Endothelial cell of umbilical vein (primary cell): ENCODE measurements around the gene CACNA1A. TPM values are rescaled to one million over a fixed set of nuclear protein-coding genes. Genes with fewer than 3 reads are reported as not detected.

Experiments used
- BruUV-seq: library from RNA; stranded (reverse); fragments of 400-500 nt; replicated peaks from 2 replicates; lab custom pipeline; 2021; lab: Mats Ljungman, UMichigan
- CTCF ChIA-PET: fragments of 300-600, 350-600 bp; sonication (Branson Sonifier 250); formaldehyde crosslinking; loops from one replicate; lab custom pipeline; 2021; ENCODE audit warnings: antibody characterized with exemption, inconsistent platforms; lab: Charles Lee
- POLR2A ChIA-PET: fragments of 300-600, 350-600 bp; sonication (Branson Sonifier 250); formaldehyde crosslinking; loops from one replicate; lab custom pipeline; 2021; ENCODE audit warnings: antibody characterized with exemption, inconsistent platforms; lab: Charles Lee
- DNase-seq: peaks from one replicate; pipeline ENCODE4 v3.0.0-alpha.2; 2011; ENCODE audit warnings: low read depth, low spot score
- FAIRE-seq: peaks from 2 replicates; lab custom pipeline; 2011; peaks lifted over from hg19 to GRCh38; lab: Jason Lieb, UNC
- H2AFZ ChIP-seq: 2 replicates; pipeline ENCODE4 v1.6.0; 2012; ENCODE audit warnings: low read depth, low read length, control low read depth, inconsistent platforms
- H3K27ac ChIP-seq: 2 replicates; pipeline ENCODE4 v1.5.1; 2011; ENCODE audit warnings: low read depth, mild to moderate bottlenecking, control low read depth, low read length, moderate library complexity; ENCODE audit not compliant: insufficient read depth
- H3K27me3 ChIP-seq, 2 experiments: 2 replicates each; pipeline versions ENCODE4 v1.6.0 to v1.6.1; 2011; ENCODE audit warnings: low read length in 2 of 2, mixed read lengths in 1 of 2; ENCODE audit not compliant: control insufficient read depth in 2 of 2, insufficient read depth in 2 of 2
- H3K36me3 ChIP-seq, 2 experiments: 2 replicates in 1 of 2; 3 replicates in 1 of 2; pipeline ENCODE4 v1.5.1; 2011; ENCODE audit warnings: low read length in 2 of 2, mild to moderate bottlenecking in 1 of 2, moderate library complexity in 1 of 2; ENCODE audit not compliant: control insufficient read depth in 2 of 2, insufficient read depth in 2 of 2; ENCODE audit errors: extremely low read depth in 1 of 2
- H3K4me1 ChIP-seq: 3 replicates; pipeline ENCODE4 v1.5.1; 2011; ENCODE audit warnings: mild to moderate bottlenecking, low read length; ENCODE audit not compliant: control insufficient read depth, insufficient read depth; ENCODE audit errors: extremely low read depth
- H3K4me2 ChIP-seq: 2 replicates; pipeline ENCODE4 v1.6.1; 2011; ENCODE audit warnings: low read length, control low read depth, mixed read lengths; ENCODE audit not compliant: insufficient read depth
- H3K4me3 ChIP-seq, 3 experiments: fragments of 200-600 bp in 1 of 3; sonication (generic), shearing (Covaris generic) in 1 of 3; replicated peaks in 1 of 3; 2 replicates each; pipeline ENCODE4 v1.5.1; 2011 to 2016; ENCODE audit warnings: control low read depth in 3 of 3, low read length in 3 of 3, mild to moderate bottlenecking in 2 of 3, inconsistent platforms in 1 of 3, low read depth in 1 of 3, moderate library complexity in 1 of 3; ENCODE audit not compliant: insufficient read depth in 1 of 3
- H3K79me2 ChIP-seq: 2 replicates; pipeline ENCODE4 v1.6.0; 2012; ENCODE audit warnings: low read length, inconsistent platforms; ENCODE audit not compliant: control insufficient read depth, insufficient read depth
- H3K9ac ChIP-seq: replicated peaks from 2 replicates; pipeline ENCODE3; 2011; ENCODE audit warnings: low read length, control low read depth; ENCODE audit not compliant: insufficient read depth; ENCODE audit errors: extremely low read depth
- H3K9me1 ChIP-seq: replicated peaks from 3 replicates; pipeline ENCODE4 v1.6.0; 2011; ENCODE audit warnings: mild to moderate bottlenecking, low read length; ENCODE audit not compliant: control insufficient read depth, insufficient read depth; ENCODE audit errors: extremely low read depth
- H3K9me3 ChIP-seq: replicated peaks from 2 replicates; pipeline ENCODE4 v1.5.1; 2012; ENCODE audit warnings: low read length, inconsistent platforms; ENCODE audit not compliant: control insufficient read depth, insufficient read depth
- H4K20me1 ChIP-seq: replicated peaks from 2 replicates; pipeline ENCODE3; 2011; ENCODE audit warnings: mild to moderate bottlenecking, low read length; ENCODE audit not compliant: control insufficient read depth, insufficient read depth; ENCODE audit errors: extremely low read depth
- EZH2 ChIP-seq: IDR thresholded peaks from 2 replicates; pipeline ENCODE4 v1.6.1; 2012; ENCODE audit warnings: borderline replicate concordance, low read depth, mild to moderate bottlenecking, moderate library complexity, low read length, inconsistent platforms; ENCODE audit not compliant: severe bottlenecking
- FOS ChIP-seq: IDR thresholded peaks from 2 replicates; pipeline ENCODE4 v1.6.1; 2011; ENCODE audit warnings: mild to moderate bottlenecking, low read length, moderate library complexity, borderline replicate concordance; ENCODE audit not compliant: insufficient read depth
- GATA2 ChIP-seq: IDR thresholded peaks from 2 replicates; pipeline ENCODE4 v1.7.0; 2011; ENCODE audit warnings: low read depth, mild to moderate bottlenecking, moderate library complexity, mixed read lengths, low read length; ENCODE audit not compliant: insufficient read length, insufficient read depth
- JUN ChIP-seq: IDR thresholded peaks from 2 replicates; pipeline ENCODE4 v1.6.1; 2011; ENCODE audit warnings: borderline replicate concordance, low read depth; ENCODE audit not compliant: insufficient read length, insufficient read depth
- MAX ChIP-seq: IDR thresholded peaks from 2 replicates; pipeline ENCODE4 v1.6.1; 2011; ENCODE audit not compliant: insufficient read depth, insufficient read length
- MYC ChIP-seq: IDR thresholded peaks from one replicate; pipeline ENCODE4 v1.6.1; 2011; ENCODE audit warnings: mild to moderate bottlenecking, low read depth, low read length
- POLR2A ChIP-seq: IDR thresholded peaks from 2 replicates; pipeline ENCODE4 v1.6.1; 2012; ENCODE audit warnings: low read depth, mild to moderate bottlenecking, control low read depth, low read length
- POLR2AphosphoS5 ChIP-seq: IDR thresholded peaks from 2 replicates; pipeline ENCODE4 v1.6.1; 2012; ENCODE audit warnings: low read depth, mild to moderate bottlenecking, control low read depth, low read length, moderate library complexity; ENCODE audit not compliant: insufficient read depth
- dilution Hi-C: fragments of 300-500 bp; cut with MboI; formaldehyde crosslinking; loops from one replicate; pipeline ENCODE4 v1.15.0; 2019; ENCODE audit warnings: low sequenced_read_pairs; ENCODE audit not compliant: extremely low pct_ligation_motif_present
- intact Hi-C: fragments of 100-400 bp; cut with micrococcal nuclease; formaldehyde crosslinking; loops from one replicate; pipeline ENCODE4 v1.10.0; 2022
- polyA plus RNA-seq, 4 experiments: library from polyadenylated mRNA; depleted of rRNA in 3 of 4; stranded (reverse) in 3 of 4; unstranded in 1 of 4; fragments of >200 nt; gene quantifications; 2 replicates each; pipeline versions ENCODE4 v1.2.1 to v1.2.3, GENCODE V29; 2011 to 2012; ENCODE audit warnings: missing spikeins in 1 of 4
- total RNA-seq: library from RNA; stranded (reverse); gene quantifications from 2 replicates; pipeline ENCODE4 v1.2.3, GENCODE V29; 2021
- TF ChIP-seq, protein P1 (sequence below), 2 donors: IDR thresholded peaks; 1 replicate in 1 of 2; 2 replicates in 1 of 2; pipeline ENCODE4 v1.5.1; 2011; ENCODE audit warnings: low read length in 2 of 2, mild to moderate bottlenecking in 2 of 2, moderate library complexity in 2 of 2, control low read depth in 1 of 2, inconsistent platforms in 1 of 2, low read depth in 1 of 2; ENCODE audit not compliant: insufficient read depth in 1 of 2; ENCODE audit errors: extremely low read depth in 1 of 2

Gene CACNA1A
- total and polyA plus RNA-seq, 2 donors (not counting 3 experiments of a cell fraction or from before 2014, with no cell fraction given): 0.17 to 0.38 TPM

GRCh38 chr19:13353625-13354024, 152.7 kb downstream of the CACNA1A start:
- H3K9ac ChIP-seq: no peak overlapping the region
- FAIRE-seq: no peak
- no peaks in the 10 kb centered on the region for H3K79me2 ChIP-seq
- no peak for DNase-seq
- H2AFZ ChIP-seq: no peak overlapping the region
- intact Hi-C loops: no loop called here
- no peaks in the 10 kb centered on the region for H3K9me3 ChIP-seq
- no peaks in the 10 kb centered on the region for H3K9me1 ChIP-seq
- no peaks in the 10 kb centered on the region for H3K4me1 ChIP-seq
- CTCF ChIA-PET: no interaction called here
- H3K27ac ChIP-seq: no peak overlapping the region
- dilution Hi-C loops: no loop called here
- H3K4me2 ChIP-seq: no peak overlapping the region
- no peaks in the 10 kb centered on the region for H4K20me1 ChIP-seq
- no TSS peak for BruUV-seq
- H3K27me3 ChIP-seq: no peaks in the 10 kb centered on the region
- H3K36me3 ChIP-seq: no peaks in the 10 kb centered on the region
- TF ChIP-seq, protein P1, sequence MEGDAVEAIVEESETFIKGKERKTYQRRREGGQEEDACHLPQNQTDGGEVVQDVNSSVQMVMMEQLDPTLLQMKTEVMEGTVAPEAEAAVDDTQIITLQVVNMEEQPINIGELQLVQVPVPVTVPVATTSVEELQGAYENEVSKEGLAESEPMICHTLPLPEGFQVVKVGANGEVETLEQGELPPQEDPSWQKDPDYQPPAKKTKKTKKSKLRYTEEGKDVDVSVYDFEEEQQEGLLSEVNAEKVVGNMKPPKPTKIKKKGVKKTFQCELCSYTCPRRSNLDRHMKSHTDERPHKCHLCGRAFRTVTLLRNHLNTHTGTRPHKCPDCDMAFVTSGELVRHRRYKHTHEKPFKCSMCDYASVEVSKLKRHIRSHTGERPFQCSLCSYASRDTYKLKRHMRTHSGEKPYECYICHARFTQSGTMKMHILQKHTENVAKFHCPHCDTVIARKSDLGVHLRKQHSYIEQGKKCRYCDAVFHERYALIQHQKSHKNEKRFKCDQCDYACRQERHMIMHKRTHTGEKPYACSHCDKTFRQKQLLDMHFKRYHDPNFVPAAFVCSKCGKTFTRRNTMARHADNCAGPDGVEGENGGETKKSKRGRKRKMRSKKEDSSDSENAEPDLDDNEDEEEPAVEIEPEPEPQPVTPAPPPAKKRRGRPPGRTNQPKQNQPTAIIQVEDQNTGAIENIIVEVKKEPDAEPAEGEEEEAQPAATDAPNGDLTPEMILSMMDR (IDR thresholded peaks at IDR 0.05; ENCODE audit: extremely low read depth in 1 of 2, insufficient read depth in 1 of 2, low read depth in 1 of 2, low read length in 2 of 2): no peak
- TF ChIP-seq MYC: no peak
- POLR2A ChIA-PET: no interaction called here
- H3K4me3 ChIP-seq: no peak overlapping the region

DNA sequence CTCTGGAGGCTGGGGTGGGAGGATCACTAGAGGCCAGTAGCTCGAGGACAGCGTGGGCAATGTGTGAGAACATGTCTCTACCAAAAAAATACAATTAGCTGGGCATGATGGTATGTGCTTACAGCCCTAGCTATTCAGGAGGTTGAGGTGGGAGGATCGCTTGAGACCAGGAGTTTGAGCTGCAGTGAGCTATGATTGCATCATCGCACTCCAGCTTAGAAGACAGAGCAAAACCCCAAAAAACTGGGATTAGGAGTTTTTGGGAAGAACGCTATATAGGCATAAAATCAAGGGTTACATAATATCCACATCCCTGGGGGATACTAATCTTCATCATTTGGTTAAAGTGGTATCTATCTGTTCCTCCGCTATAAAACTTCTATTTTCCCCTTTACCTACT, 155.5 kb downstream of the CACNA1A start:
- CTCF ChIA-PET: no interaction called here
- H3K4me2 ChIP-seq: no peak overlapping the region
- intact Hi-C loops (no loop called here), dilution Hi-C loops (no loop called here)
- no peak for DNase-seq
- no peaks in the 10 kb centered on the region for H3K36me3 ChIP-seq
- no peak overlapping the region for H3K4me3 ChIP-seq
- no peak overlapping the region for H3K27ac ChIP-seq
- no peaks in the 10 kb centered on the region for H4K20me1 ChIP-seq
- no peaks in the 10 kb centered on the region for H3K27me3 ChIP-seq
- no TSS peak for BruUV-seq
- TF ChIP-seq JUN (no peak), FOS (no peak), GATA2 (no peak), POLR2AphosphoS5 (no peak), EZH2 (no peak), MYC (no peak), POLR2A (no peak), MAX (no peak)
- TF ChIP-seq, protein P1 (IDR thresholded peaks at IDR 0.05; ENCODE audit: extremely low read depth in 1 of 2, insufficient read depth in 1 of 2, low read depth in 1 of 2, low read length in 2 of 2): no peak
- POLR2A ChIA-PET: no interaction called here
- no peak overlapping the region for H2AFZ ChIP-seq
- no peaks in the 10 kb centered on the region for H3K4me1 ChIP-seq
- FAIRE-seq: no peak
- H3K9me1 ChIP-seq: no peaks in the 10 kb centered on the region
- no peaks in the 10 kb centered on the region for H3K9me3 ChIP-seq
- H3K79me2 ChIP-seq: no peaks in the 10 kb centered on the region
- no peak overlapping the region for H3K9ac ChIP-seq
